HCT116 (cell line): ENCODE measurements around the gene CD300LB.

ENCODE experiments used
- CTCF ChIP-seq, 3 experiments: fragments of 200-600 bp in 1 of 3; sonication (generic) in 1 of 3; IDR thresholded peaks in 2 of 3; conservative IDR thresholded peaks in 1 of 3; 2 replicates each; pipeline ENCODE4 v1.5.1; 2012 to 2017; ENCODE audit warnings: low read depth in 2 of 3, low read length in 2 of 3, antibody characterized with exemption in 1 of 3, borderline replicate concordance in 1 of 3, control low read depth in 1 of 3, mild to moderate bottlenecking in 1 of 3, mixed read lengths in 1 of 3, mixed run types in 1 of 3, moderate library complexity in 1 of 3; ENCODE audit not compliant: insufficient read depth in 1 of 3
- EGR1 ChIP-seq: IDR thresholded peaks from 2 replicates; pipeline ENCODE4 v1.6.1; 2012; ENCODE audit warnings: low read depth
- RAD21 ChIP-seq: IDR thresholded peaks from 2 replicates; pipeline ENCODE4 v1.6.1; 2012; ENCODE audit warnings: low read depth, mild to moderate bottlenecking
- REST ChIP-seq: IDR thresholded peaks from 2 replicates; pipeline ENCODE4 v1.6.1; 2012; ENCODE audit warnings: low read depth
- SRF ChIP-seq: IDR thresholded peaks from 2 replicates; pipeline ENCODE4 v1.6.1; 2012; ENCODE audit warnings: low read depth

- no peak for TF ChIP-seq CTCF (IDR thresholded peaks at IDR 0.05 in 2 of 3, conservative IDR thresholded peaks at IDR 0.05 in 1 of 3; ENCODE audit: borderline replicate concordance in 1 of 3, insufficient read depth in 1 of 3, low read depth in 2 of 3, low read length in 2 of 3)
- no peak for TF ChIP-seq EGR1
- no peak for TF ChIP-seq REST
- TF ChIP-seq RAD21, result no peak
- no peak for TF ChIP-seq SRF
Measured at GRCh38 chr17:74579900-74580299, 48.6 kb upstream of the CD300LB start.
